Stimulated activated CD4-positive, alpha-beta T cell treated with anti-CD3 and anti-CD28 coated beads, Interleukin-1b, Interleukin-23, amount 100 ng/mL, for 1 hour (primary cell): ENCODE results near the gene PPIAL4G.
"Not testable (repeated sequence)": the region's sequence is repeated elsewhere in the genome, so short reads cannot be mapped to it uniquely, and the experiment has no call there.

Experiments
- DNase-seq, 2 donors: peaks; one replicate each; pipeline ENCODE4 v3.0.0-alpha.2; 2020; ENCODE audit warnings: low read depth in 2 of 2

PPIAL4G gene

DNA sequence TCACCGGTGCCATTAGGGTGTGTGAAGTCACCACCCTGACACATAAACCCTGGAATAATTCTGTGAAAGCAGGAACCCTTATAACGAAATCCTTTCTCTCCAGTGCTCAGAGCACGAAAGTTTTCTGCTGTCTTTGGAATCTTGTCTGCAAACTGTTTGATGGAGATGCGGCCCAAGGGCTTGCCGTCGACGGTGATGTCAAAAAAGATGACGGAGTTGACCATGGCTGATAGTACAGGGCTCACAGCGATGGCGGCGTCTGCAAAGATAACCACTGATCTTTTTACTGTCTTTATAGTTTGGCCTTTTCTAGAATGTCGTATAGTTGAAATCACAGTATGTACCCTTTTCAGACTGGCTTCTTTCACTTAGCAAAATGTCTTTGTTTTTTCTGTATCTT lies at the start of gene PPIAL4G:
TSS of gene PPIAL4G (minus strand) at position 274 of the 400 bp plus-strand sequence. CDS start at position 224, 50 bp downstream.
- not testable (repeated sequence) for DNase-seq

DNA sequence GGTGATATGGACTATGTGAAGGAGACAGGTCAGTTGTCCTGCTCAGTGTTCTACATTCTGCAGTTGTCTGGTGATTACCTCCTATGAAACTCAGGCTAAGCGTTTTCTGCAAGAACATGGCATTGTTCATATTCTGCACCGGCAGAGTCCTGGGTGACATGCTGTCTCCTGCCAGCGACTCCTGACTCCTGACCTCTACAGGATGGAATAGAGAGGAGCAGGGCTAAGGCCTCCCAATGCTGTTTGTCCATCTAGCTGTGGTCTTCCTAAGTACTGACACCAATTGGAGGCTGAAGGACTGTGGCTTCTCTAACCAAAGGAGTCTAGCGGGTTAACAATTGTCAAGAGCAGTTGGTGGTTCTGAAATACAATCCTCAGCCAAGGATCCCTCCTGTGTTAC lies 49.1 kb upstream of the PPIAL4G start:
- DNase-seq = not testable (repeated sequence)

DNA sequence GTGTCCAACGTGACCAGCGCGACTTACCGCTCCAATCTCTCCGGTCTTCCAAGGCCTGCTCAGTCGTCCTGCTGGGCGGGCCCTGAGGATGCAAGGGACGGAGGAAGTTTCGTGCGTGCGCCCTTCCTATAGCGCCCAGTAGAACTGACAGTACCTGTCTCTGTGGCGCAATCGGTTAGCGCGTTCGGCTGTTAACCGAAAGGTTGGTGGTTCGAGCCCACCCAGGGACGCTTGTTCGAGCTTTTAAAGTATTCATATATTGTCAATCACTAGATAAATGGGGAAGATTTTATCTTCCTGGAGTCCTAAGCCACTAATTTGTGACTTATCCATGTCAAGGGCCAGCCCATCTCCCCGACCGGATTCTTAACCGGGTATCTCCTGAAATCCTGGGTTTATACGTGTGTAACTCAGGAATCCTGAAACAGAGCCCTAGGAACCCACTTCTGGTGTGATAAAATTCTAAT lies 46.0 kb upstream of the PPIAL4G start:
- DNase-seq = peak in 1 of 2 donors; percentile 53

- DNase-seq = not testable (repeated sequence)
Measured at GRCh38 chr1:148528591-148528990, 45.5 kb upstream of the PPIAL4G start.

GRCh38 chr1:148526587-148526986 lies 43.5 kb upstream of the PPIAL4G start:
- not testable (repeated sequence) for DNase-seq

GRCh38 chr1:148523205-148524144 lies 40.4 kb upstream of the PPIAL4G start:
- not testable (repeated sequence) for DNase-seq

DNA sequence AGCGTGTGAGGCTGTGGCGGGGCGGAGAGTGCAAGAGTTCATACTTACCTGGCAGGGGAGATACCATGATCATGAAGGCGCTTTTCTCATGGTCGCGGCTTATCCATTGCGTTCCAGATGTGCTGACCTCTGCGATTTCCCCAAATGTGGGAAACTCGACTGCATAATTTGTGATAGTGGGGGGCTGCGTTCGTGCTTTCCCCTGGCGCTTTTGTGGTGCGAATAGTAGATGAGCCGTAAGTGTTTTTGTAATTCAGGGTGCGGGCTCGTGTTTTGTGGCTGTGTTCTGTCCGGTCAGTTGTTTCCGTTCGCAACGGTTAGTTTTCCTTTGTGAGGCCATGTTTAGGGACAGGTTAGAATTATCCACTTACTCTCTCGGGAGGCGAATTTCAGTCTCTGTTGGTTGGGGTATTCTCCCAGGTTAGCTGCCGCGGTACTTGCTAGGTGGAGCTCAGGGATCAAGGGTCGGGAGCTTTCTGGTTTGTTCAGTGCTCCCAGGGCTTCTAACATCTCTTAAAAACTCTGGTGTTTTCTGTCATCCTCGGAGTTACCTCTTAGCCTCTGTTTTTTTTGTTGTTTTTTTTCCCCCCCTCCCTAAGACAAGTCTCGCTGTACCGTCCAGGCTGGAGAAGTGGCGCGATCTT lies 39.6 kb upstream of the PPIAL4G start:
- peak; percentile 75 to 78 for DNase-seq

DNA sequence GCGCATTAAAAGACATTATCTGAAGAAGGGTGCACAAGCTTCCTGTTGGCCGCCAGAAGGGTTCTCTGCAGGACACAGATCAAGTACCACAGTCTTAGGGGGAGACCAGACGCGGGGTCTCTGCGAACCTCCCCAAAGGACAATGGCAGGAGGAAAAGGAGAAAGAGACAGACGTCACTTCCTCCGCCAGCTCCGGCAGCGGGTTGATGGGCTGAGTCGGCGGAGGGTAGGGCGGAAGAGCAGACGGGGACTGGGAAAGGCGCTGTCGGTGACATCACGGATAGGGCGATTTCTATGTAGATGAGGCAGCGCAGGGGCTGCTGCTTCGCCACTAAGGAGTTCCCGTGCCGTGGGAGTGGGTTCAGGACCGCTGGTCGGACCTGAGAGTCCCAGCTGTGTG lies 39.0 kb upstream of the PPIAL4G start:
- peak; percentile 57 to 62 for DNase-seq

DNA sequence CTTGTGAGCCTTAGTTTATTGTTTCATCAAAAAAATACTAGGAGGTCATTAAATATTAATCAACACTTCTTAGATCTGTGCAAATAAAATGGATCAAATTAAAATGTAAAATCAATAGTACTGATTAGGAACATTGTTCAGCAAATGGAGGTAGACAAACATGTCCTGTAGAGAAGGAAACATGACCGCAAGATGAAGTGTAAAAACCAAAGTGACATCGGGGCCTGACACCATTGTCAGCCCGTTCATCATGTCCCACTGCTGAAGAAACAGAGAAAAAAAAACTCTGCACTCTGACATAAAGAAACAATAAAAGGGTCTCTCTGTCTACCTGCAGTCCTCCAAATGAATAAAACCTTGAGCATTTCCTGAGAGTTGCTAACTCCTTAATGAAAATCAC lies 31.2 kb upstream of the PPIAL4G start:
- DNase-seq = not testable (repeated sequence)

DNA sequence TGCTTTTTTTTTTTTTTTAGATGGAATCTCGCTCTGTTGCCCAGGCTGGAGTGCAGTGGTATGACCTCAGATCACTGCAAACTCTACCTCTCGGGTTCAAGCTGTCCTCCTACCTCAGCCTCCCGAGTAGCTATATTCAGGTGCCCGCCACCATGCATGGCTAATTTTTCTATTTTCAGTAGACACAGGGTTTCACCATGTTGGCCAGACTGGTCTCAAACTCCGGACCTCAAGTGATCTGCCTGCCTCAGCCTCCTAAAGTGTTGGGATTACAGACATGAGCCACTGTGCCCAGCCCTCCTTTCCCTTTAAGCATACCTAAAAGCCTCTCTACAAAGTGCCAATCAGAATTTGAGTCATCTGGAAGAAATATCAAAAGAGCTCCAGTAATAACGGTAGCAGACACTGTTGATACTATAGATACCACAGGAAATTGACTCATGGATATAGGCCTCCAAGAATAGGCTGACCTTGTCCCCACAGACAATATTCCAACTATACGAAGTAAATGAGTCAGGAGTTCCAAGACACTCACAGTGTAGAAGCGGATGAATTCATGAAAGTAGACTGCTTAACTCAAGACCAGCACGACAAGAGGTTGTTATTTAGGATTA lies 29.6 kb upstream of the PPIAL4G start:
- DNase-seq = not testable (repeated sequence)

DNA sequence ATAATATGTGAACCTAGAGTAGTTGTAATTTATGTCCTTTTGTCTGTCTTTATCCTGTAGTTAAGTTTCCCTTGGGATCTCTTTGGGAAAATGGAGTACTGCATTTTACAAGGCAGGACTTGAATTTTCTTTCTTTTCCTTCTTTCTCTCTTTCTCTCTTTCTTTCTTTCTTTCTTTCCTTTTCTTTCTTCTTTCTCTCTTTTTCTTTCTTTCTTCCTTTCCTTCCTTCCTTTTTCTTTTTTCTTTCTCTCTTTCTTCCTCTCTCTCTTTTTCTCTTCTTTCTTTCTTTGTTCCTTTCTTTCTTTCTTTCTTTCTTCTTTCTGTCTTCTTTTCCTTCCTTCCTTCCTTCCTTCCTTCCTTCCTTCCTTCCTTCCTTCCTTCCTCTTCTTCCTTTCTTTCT lies 10.8 kb upstream of the PPIAL4G start:
- not testable (repeated sequence) for DNase-seq

GRCh38 chr1:148481134-148481533 lies 2.0 kb downstream of the PPIAL4G start:
- DNase-seq = not testable (repeated sequence)

- not testable (repeated sequence) for DNase-seq
Measured at GRCh38 chr1:148459694-148460093, 23.4 kb downstream of the PPIAL4G start.

- DNase-seq = peak in 1 of 2 donors; percentile 10
Measured at GRCh38 chr1:148458901-148459581, 24.1 kb downstream of the PPIAL4G start.

DNA sequence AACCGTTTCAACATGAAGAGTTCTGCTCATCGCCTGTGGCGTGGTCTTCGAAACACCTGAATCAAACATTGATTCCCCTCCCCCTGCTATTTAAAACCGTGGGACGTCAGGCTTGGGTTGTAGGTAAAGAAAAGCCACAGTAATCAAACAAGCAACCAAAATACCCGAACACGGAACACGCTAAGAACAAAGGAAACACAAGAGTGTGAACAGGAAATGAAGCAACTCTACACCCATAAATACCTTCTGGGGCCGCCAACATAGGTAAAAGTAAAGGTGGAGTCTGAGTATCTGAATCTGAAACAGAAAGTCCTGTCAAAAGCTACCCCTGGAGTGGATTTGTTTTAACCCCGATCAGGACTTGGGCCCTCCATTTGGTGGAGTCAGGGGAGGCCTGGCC lies 24.7 kb downstream of the PPIAL4G start:
- DNase-seq = peak in 1 of 2 donors; percentile 27

DNA sequence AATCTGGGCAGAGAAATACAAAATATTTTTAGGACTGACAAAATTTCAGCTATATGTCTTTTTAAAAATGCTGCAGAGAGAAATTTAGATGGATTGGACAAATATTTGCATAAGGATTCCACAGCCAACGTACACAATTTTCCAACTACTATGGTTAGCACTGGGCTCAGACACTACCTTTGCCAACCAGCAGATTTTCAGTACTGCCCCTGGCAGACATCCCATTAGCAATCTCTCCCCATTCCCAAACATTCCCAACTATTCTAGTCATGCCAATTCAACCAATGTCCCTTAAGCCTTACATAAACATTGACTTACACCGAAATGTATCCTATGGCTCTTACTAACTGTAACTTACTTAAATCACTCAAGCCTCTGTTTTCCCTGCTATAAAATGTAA lies 30.3 kb downstream of the PPIAL4G start:
- not testable (repeated sequence) for DNase-seq

- not testable (repeated sequence) for DNase-seq
Measured at GRCh38 chr1:148439654-148440325, 43.3 kb downstream of the PPIAL4G start.

DNA sequence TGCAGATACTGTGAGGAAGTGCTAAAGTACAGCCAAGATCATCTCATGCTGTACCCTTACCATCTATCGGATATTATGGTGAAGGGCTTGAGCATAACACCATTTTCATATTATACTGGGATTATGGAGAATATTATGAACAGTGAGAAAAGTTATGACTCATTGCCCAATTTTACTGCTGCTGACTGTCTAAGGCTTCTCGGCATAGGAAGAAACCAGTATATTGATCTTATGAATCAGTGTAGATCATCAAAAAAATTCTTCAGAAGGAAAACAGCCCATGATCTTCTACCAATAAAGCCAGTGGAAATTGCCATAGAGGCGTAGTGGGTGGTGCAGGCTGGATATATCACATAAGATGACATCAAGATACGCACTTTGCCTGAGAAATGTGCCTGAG lies 47.7 kb downstream of the PPIAL4G start:
- DNase-seq = no peak

DNA sequence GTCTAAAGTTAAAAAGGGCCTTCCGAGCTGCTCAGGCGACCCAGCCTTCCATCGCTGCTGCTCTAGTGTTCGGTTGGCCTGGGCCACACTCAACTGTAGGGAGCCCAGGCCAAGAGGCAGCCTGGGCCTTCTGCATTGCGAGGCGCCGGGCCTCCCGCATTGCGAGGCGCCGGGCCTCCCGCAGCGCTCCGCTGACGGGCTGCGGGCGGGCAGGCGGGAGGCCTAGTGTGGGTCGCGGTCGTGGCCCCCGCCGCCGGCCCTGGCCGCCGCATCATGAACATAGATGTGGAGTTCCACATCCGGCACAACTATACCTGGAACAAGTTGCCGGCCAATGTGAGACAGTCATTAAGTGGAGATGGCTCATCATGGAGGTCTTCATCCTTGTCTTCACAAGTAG lies 48.3 kb downstream of the PPIAL4G start:
- no peak for DNase-seq

DNA sequence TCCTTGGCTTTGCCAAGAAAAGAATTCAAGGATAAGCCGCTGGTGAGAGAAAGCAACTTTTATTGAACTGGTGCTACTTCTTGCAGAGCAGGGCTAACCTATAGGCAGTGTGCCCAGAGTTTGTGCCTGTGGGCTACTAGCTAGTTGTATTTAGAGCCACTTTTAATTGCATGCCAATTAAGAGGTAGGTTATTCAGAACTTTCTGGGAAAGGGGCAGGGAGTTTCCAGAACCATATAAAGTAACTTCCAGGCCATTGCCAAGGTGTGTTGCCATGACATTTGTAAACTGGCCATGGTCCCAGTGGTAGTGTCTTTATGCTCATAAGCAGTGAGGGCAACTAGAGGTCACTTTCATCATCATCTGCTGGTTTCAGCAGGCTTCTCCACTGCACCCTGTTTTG lies 50.2 kb downstream of the PPIAL4G start:
- not testable (repeated sequence) for DNase-seq
